ENCODE data around the gene CYS1. TPM values are rescaled to one million over a fixed set of nuclear protein-coding genes. Genes with fewer than 3 reads are reported as not detected.
"Not testable (repeated sequence)": the region's sequence is repeated elsewhere in the genome, so short reads cannot be mapped to it uniquely, and the experiment has no call there.

CYS1 gene
- total and polyA plus RNA-seq, 2 donors (not counting 3 experiments of a cell fraction or from before 2014, with no cell fraction given): not detected

GRCh38 chr2:10011606-10012325, 68.4 kb downstream of the CYS1 start:
- DNase-seq (ENCODE audit: low read depth, low spot score); H3K79me2 ChIP-seq (ENCODE audit: control insufficient read depth, insufficient read depth, low read length); POLR2A ChIA-PET; intact Hi-C loops (cut with micrococcal nuclease); H3K36me3 ChIP-seq (ENCODE audit: control insufficient read depth in 2 of 2, extremely low read depth in 1 of 2, insufficient read depth in 2 of 2, low read length in 2 of 2); H3K4me1 ChIP-seq (ENCODE audit: control insufficient read depth, extremely low read depth, insufficient read depth, low read length); dilution Hi-C loops (cut with MboI; ENCODE audit: extremely low pct_ligation_motif_present, low sequenced_read_pairs); CTCF ChIA-PET; H3K27ac ChIP-seq (ENCODE audit: insufficient read depth, low read depth, low read length); H3K4me3 ChIP-seq (replicated peaks in 1 of 3; ENCODE audit: insufficient read depth in 1 of 3, low read depth in 1 of 3, low read length in 3 of 3); BruUV-seq (replicated peaks); H3K9me1 ChIP-seq (replicated peaks; ENCODE audit: control insufficient read depth, extremely low read depth, insufficient read depth, low read length); H3K9ac ChIP-seq (replicated peaks; ENCODE audit: extremely low read depth, insufficient read depth, low read length); H4K20me1 ChIP-seq (replicated peaks; ENCODE audit: control insufficient read depth, extremely low read depth, insufficient read depth, low read length); H3K4me2 ChIP-seq (ENCODE audit: insufficient read depth, low read length); H2AFZ ChIP-seq (ENCODE audit: low read depth, low read length); H3K9me3 ChIP-seq (replicated peaks; ENCODE audit: control insufficient read depth, insufficient read depth, low read length); H3K27me3 ChIP-seq (ENCODE audit: control insufficient read depth in 2 of 2, insufficient read depth in 2 of 2, low read length in 2 of 2); FAIRE-seq: not testable (repeated sequence)

- dilution Hi-C loops (cut with MboI; ENCODE audit: extremely low pct_ligation_motif_present, low sequenced_read_pairs); FAIRE-seq; CTCF ChIA-PET; H3K27ac ChIP-seq (ENCODE audit: insufficient read depth, low read depth, low read length); intact Hi-C loops (cut with micrococcal nuclease); H3K9me1 ChIP-seq (replicated peaks; ENCODE audit: control insufficient read depth, extremely low read depth, insufficient read depth, low read length); H3K79me2 ChIP-seq (ENCODE audit: control insufficient read depth, insufficient read depth, low read length); POLR2A ChIA-PET; H3K27me3 ChIP-seq (ENCODE audit: control insufficient read depth in 2 of 2, insufficient read depth in 2 of 2, low read length in 2 of 2); H3K36me3 ChIP-seq (ENCODE audit: control insufficient read depth in 2 of 2, extremely low read depth in 1 of 2, insufficient read depth in 2 of 2, low read length in 2 of 2); H3K9me3 ChIP-seq (replicated peaks; ENCODE audit: control insufficient read depth, insufficient read depth, low read length); H4K20me1 ChIP-seq (replicated peaks; ENCODE audit: control insufficient read depth, extremely low read depth, insufficient read depth, low read length); H3K4me3 ChIP-seq (replicated peaks in 1 of 3; ENCODE audit: insufficient read depth in 1 of 3, low read depth in 1 of 3, low read length in 3 of 3); DNase-seq (ENCODE audit: low read depth, low spot score); H3K9ac ChIP-seq (replicated peaks; ENCODE audit: extremely low read depth, insufficient read depth, low read length); BruUV-seq (replicated peaks); H2AFZ ChIP-seq (ENCODE audit: low read depth, low read length); H3K4me1 ChIP-seq (ENCODE audit: control insufficient read depth, extremely low read depth, insufficient read depth, low read length); H3K4me2 ChIP-seq (ENCODE audit: insufficient read depth, low read length): not testable (repeated sequence)
Measured at GRCh38 chr2:10010861-10011605, 69.2 kb downstream of the CYS1 start.

Measured in endothelial cell of umbilical vein (primary cell).